Muscle layer of colon (tissue), 2 donors: ENCODE data around the gene TGDS.

ENCODE experiments used
- H3K27ac ChIP-seq: one replicate; pipeline ENCODE4 v1.7.0; 2013; ENCODE audit warnings: low read depth, mild to moderate bottlenecking, low read length, moderate library complexity
- H3K27me3 ChIP-seq, 2 donors: one replicate each; pipeline ENCODE4 v1.7.0; 2013; ENCODE audit warnings: low read length in 2 of 2, mild to moderate bottlenecking in 2 of 2; ENCODE audit not compliant: insufficient read depth in 2 of 2, control insufficient read depth in 1 of 2
- H3K36me3 ChIP-seq: one replicate; pipeline ENCODE4 v1.7.0; 2013; ENCODE audit warnings: mild to moderate bottlenecking, low read length; ENCODE audit not compliant: insufficient read depth
- H3K4me1 ChIP-seq: one replicate; pipeline ENCODE4 v1.7.0; 2013; ENCODE audit warnings: mild to moderate bottlenecking, low read length; ENCODE audit not compliant: insufficient read depth
- H3K4me3 ChIP-seq, 2 donors: one replicate each; pipeline ENCODE4 v1.7.0; 2013; ENCODE audit warnings: low read length in 2 of 2, low read depth in 1 of 2, mild to moderate bottlenecking in 1 of 2, moderate library complexity in 1 of 2
- H3K9ac ChIP-seq: one replicate; pipeline ENCODE4 v1.7.0; 2013; ENCODE audit warnings: low read length
- H3K9me3 ChIP-seq: one replicate; pipeline ENCODE4 v1.7.0; 2013; ENCODE audit warnings: mild to moderate bottlenecking, low read length
- donor health status: abdominal sarcoma.
- donor health status: Adenocarcinoma of cecum.

Gene TGDS

GRCh38 chr13:94617389-94618000, 21.5 kb upstream of the TGDS start:
- Histone ChIP-seq H3K4me3 (no peak overlapping the region), H3K36me3 (peaks cover 11% of the 10 kb centered on the region), H3K4me1 (no peaks in the 10 kb centered on the region)

GRCh38 chr13:94613051-94613450, 17.1 kb upstream of the TGDS start:
- Histone ChIP-seq H3K4me1 (no peaks in the 10 kb centered on the region), H3K9me3 (no peaks in the 10 kb centered on the region), H3K36me3 (no peaks in the 10 kb centered on the region), H3K27ac (no peak overlapping the region), H3K9ac (no peak overlapping the region), H3K27me3 (no peaks in the 10 kb centered on the region), H3K4me3 (no peak overlapping the region)

More at GRCh38 chr13:94617389-94618000, 21.5 kb upstream of the TGDS start:
- H3K9ac ChIP-seq = no peak overlapping the region
- H3K9me3 ChIP-seq = no peaks in the 10 kb centered on the region
- H3K27ac ChIP-seq = no peak overlapping the region
- H3K27me3 ChIP-seq = no peaks in the 10 kb centered on the region

- H3K27ac ChIP-seq = no peak overlapping the region
Measured at GRCh38 chr13:94612050-94612449, 16.1 kb upstream of the TGDS start.

GRCh38 chr13:94610475-94610874, 14.5 kb upstream of the TGDS start:
- Histone ChIP-seq H3K27me3 (no peaks in the 10 kb centered on the region), H3K4me1 (no peaks in the 10 kb centered on the region), H3K9ac (no peak overlapping the region), H3K27ac (no peak overlapping the region), H3K4me3 (no peak overlapping the region), H3K9me3 (no peaks in the 10 kb centered on the region), H3K36me3 (peaks cover 5% of the 10 kb centered on the region)

More at GRCh38 chr13:94612050-94612449, 16.1 kb upstream of the TGDS start:
- Histone ChIP-seq H3K27me3 (no peaks in the 10 kb centered on the region), H3K9ac (no peak overlapping the region), H3K36me3 (no peaks in the 10 kb centered on the region), H3K4me1 (no peaks in the 10 kb centered on the region), H3K9me3 (no peaks in the 10 kb centered on the region), H3K4me3 (no peak overlapping the region)

- peaks cover 5% of the 10 kb centered on the region for H3K36me3 ChIP-seq
- H3K27ac ChIP-seq = no peak overlapping the region
- no peaks in the 10 kb centered on the region for H3K27me3 ChIP-seq
- no peak overlapping the region for H3K9ac ChIP-seq
- no peak overlapping the region for H3K4me3 ChIP-seq
- no peaks in the 10 kb centered on the region for H3K9me3 ChIP-seq
- H3K4me1 ChIP-seq = no peaks in the 10 kb centered on the region
Measured at GRCh38 chr13:94609196-94609595, 13.2 kb upstream of the TGDS start.

- H3K27me3 ChIP-seq = no peaks in the 10 kb centered on the region
- no peaks in the 10 kb centered on the region for H3K9me3 ChIP-seq
- H3K27ac ChIP-seq = no peak overlapping the region
- H3K36me3 ChIP-seq = peaks cover 5% of the 10 kb centered on the region
- no peaks in the 10 kb centered on the region for H3K4me1 ChIP-seq
- no peak overlapping the region for H3K4me3 ChIP-seq
- H3K9ac ChIP-seq = no peak overlapping the region
Measured at GRCh38 chr13:94608586-94608985, 12.6 kb upstream of the TGDS start.

GRCh38 chr13:94607939-94608338, 12.0 kb upstream of the TGDS start:
- H3K4me3 ChIP-seq = no peak overlapping the region
- H3K4me1 ChIP-seq = no peaks in the 10 kb centered on the region
- no peak overlapping the region for H3K27ac ChIP-seq
- H3K9me3 ChIP-seq = no peaks in the 10 kb centered on the region
- no peak overlapping the region for H3K9ac ChIP-seq
- no peaks in the 10 kb centered on the region for H3K27me3 ChIP-seq
- peaks cover 5% of the 10 kb centered on the region for H3K36me3 ChIP-seq

GRCh38 chr13:94607056-94607455, 11.1 kb upstream of the TGDS start:
- H3K4me3 ChIP-seq = no peak overlapping the region
- no peaks in the 10 kb centered on the region for H3K9me3 ChIP-seq
- no peak overlapping the region for H3K27ac ChIP-seq
- H3K4me1 ChIP-seq = no peaks in the 10 kb centered on the region
- peaks cover 5% of the 10 kb centered on the region for H3K36me3 ChIP-seq
- no peak overlapping the region for H3K9ac ChIP-seq
- no peaks in the 10 kb centered on the region for H3K27me3 ChIP-seq

- H3K36me3 ChIP-seq = peaks cover 5% of the 10 kb centered on the region
- no peaks in the 10 kb centered on the region for H3K9me3 ChIP-seq
- no peaks in the 10 kb centered on the region for H3K4me1 ChIP-seq
- H3K4me3 ChIP-seq = peak overlapping the region; percentile 64 to 82
- H3K27ac ChIP-seq = peak overlapping the region; percentile 80
- no peaks in the 10 kb centered on the region for H3K27me3 ChIP-seq
- no peak overlapping the region for H3K9ac ChIP-seq
Measured at GRCh38 chr13:94602467-94602866, 6.5 kb upstream of the TGDS start.

GRCh38 chr13:94601446-94602431, 5.8 kb upstream of the TGDS start, which contains the start of gene GPR180:
GPR180 (plus strand) TSS chr13:94601857; CDS start chr13:94601928, 71 bp downstream.
- Histone ChIP-seq H3K27ac (peak within 1 kb of the TSS; percentile 80), H3K4me1 (no peaks in the 10 kb centered on the region), H3K9me3 (no peaks in the 10 kb centered on the region), H3K36me3 (peaks cover 5% of the 10 kb centered on the region), H3K27me3 (no peaks in the 10 kb centered on the region), H3K9ac (no peak within 1 kb of the TSS), H3K4me3 (peak within 1 kb of the TSS; percentile 64 to 82)

- H3K27ac ChIP-seq = no peak overlapping the region
- no peak overlapping the region for H3K4me3 ChIP-seq
Measured at GRCh38 chr13:94599877-94600276, 3.9 kb upstream of the TGDS start.

More at GRCh38 chr13:94599877-94600276, 3.9 kb upstream of the TGDS start:
- no peaks in the 10 kb centered on the region for H3K27me3 ChIP-seq
- H3K9me3 ChIP-seq = no peaks in the 10 kb centered on the region
- no peak overlapping the region for H3K9ac ChIP-seq
- H3K4me1 ChIP-seq = peaks cover 5% of the 10 kb centered on the region
- H3K36me3 ChIP-seq = no peaks in the 10 kb centered on the region
